MCF 10A (cell line): Measurements from ENCODE around the gene KRTAP9-7. TPM values are rescaled to one million over a fixed set of nuclear protein-coding genes. Genes with fewer than 3 reads are reported as not detected.

Experiments
- BruUV-seq: library from RNA; stranded (reverse); fragments of 400-500 nt; replicated peaks from 2 replicates; lab custom pipeline; 2021; lab: Mats Ljungman, UMichigan
- CTCF ChIA-PET: fragments of 300-600 bp; sonication (Branson Sonifier 250); formaldehyde crosslinking; extraction: SDS; loops from one replicate; lab custom pipeline; 2021; ENCODE audit warnings: antibody characterized with exemption, inconsistent platforms; lab: Yijun Ruan, JAX
- POLR2A ChIA-PET: fragments of 300-600, 350-650 bp; sonication (Branson Sonifier 250); formaldehyde crosslinking; extraction: SDS; loops from one replicate; lab custom pipeline; 2020; ENCODE audit warnings: antibody characterized with exemption, inconsistent platforms; lab: Yijun Ruan, JAX
- DNase-seq: peaks from one replicate; pipeline ENCODE4 v3.0.0-alpha.2; 2018; ENCODE audit not compliant: unreplicated experiment
- H3K27ac Mint-ChIP-seq: one replicate; pipeline ENCODE4 v1.8.0; 2022; ENCODE audit warnings: mild to moderate bottlenecking, low read depth, mixed read lengths; ENCODE audit not compliant: unreplicated experiment
- H3K27me3 Mint-ChIP-seq: one replicate; pipeline ENCODE4 v1.8.0; 2022; ENCODE audit warnings: mixed read lengths; ENCODE audit not compliant: insufficient read depth, unreplicated experiment
- H3K36me3 Mint-ChIP-seq: one replicate; pipeline ENCODE4 v1.8.0; 2022; ENCODE audit warnings: mild to moderate bottlenecking, moderate library complexity, mixed read lengths; ENCODE audit not compliant: insufficient read depth, unreplicated experiment
- H3K4me1 Mint-ChIP-seq: one replicate; pipeline ENCODE4 v1.8.0; 2022; ENCODE audit warnings: mixed read lengths; ENCODE audit not compliant: insufficient read depth, unreplicated experiment
- H3K4me3 Mint-ChIP-seq: one replicate; pipeline ENCODE4 v1.8.0; 2022; ENCODE audit warnings: mild to moderate bottlenecking, moderate library complexity, mixed read lengths; ENCODE audit not compliant: unreplicated experiment
- H3K9me3 Mint-ChIP-seq: one replicate; pipeline ENCODE4 v1.8.0; 2022; ENCODE audit warnings: mixed read lengths; ENCODE audit not compliant: unreplicated experiment
- CTCF ChIP-seq: fragments of 200-600 bp; IDR thresholded peaks from one replicate; pipeline ENCODE4 v1.8.0; 2022; ENCODE audit warnings: antibody characterized with exemption, mild to moderate bottlenecking; ENCODE audit not compliant: unreplicated experiment
- intact Hi-C: fragments of 100-400 bp; cut with micrococcal nuclease; formaldehyde crosslinking; loops from 2 replicates; pipeline ENCODE4 v1.14.1; 2022
- total RNA-seq: library from RNA; stranded (reverse); gene quantifications from 2 replicates; pipeline ENCODE4 v1.2.3, GENCODE V29; 2022

Gene KRTAP9-7
- total RNA-seq, 1 experiment from 2014 or later = not detected

- ChIA-PET CTCF (interaction anchor here (1.7 kb wide), 1 partner anchor 223 kb away, joined by 6 read pairs; no protein-coding TSS in a partner anchor), POLR2A (no interaction called here)
- TF ChIP-seq CTCF = no peak
- no TSS peak for BruUV-seq
- intact Hi-C loops = loop anchor here (10.0 kb wide), 1 partner anchor 700 kb away; no protein-coding TSS in a partner anchor
- H3K9me3 Mint-ChIP-seq = no peaks in the 10 kb centered on the region
- no peaks in the 10 kb centered on the region for H3K4me1 Mint-ChIP-seq
- no peaks in the 10 kb centered on the region for H3K27me3 Mint-ChIP-seq
- no peak overlapping the region for H3K4me3 Mint-ChIP-seq
- no peak for DNase-seq
- H3K36me3 Mint-ChIP-seq = no peaks in the 10 kb centered on the region
- H3K27ac Mint-ChIP-seq = no peak overlapping the region
Observed at GRCh38 chr17:41325126-41325525, 49.6 kb downstream of the KRTAP9-7 start.

GRCh38 chr17:41325611-41326010, 50.1 kb downstream of the KRTAP9-7 start:
- H3K4me1 Mint-ChIP-seq = no peaks in the 10 kb centered on the region
- POLR2A ChIA-PET = no interaction called here
- H3K4me3 Mint-ChIP-seq = no peak overlapping the region
- BruUV-seq = no TSS peak
- TF ChIP-seq CTCF = no peak
- CTCF ChIA-PET = interaction anchor here (1.7 kb wide), 1 partner anchor 223 kb away, joined by 6 read pairs; no protein-coding TSS in a partner anchor
- H3K27ac Mint-ChIP-seq = no peak overlapping the region
- H3K36me3 Mint-ChIP-seq = no peaks in the 10 kb centered on the region
- no peaks in the 10 kb centered on the region for H3K27me3 Mint-ChIP-seq
- intact Hi-C loops = loop anchor here (10.0 kb wide), 1 partner anchor 701 kb away; no protein-coding TSS in a partner anchor
- H3K9me3 Mint-ChIP-seq = no peaks in the 10 kb centered on the region
- DNase-seq = no peak

Other genes with a start within 250 kb of the KRTAP9-7 start
- not detected in 2 replicates for gene KRTAP1-5, start 248.5 kb upstream of the KRTAP9-7 start, total RNA-seq
- gene KRTAP1-4, start 245.5 kb upstream of the KRTAP9-7 start, total RNA-seq = not detected in 2 replicates
- gene KRTAP1-3, start 240.8 kb upstream of the KRTAP9-7 start, total RNA-seq = not detected in 2 replicates
- gene KRTAP1-1, start 234.2 kb upstream of the KRTAP9-7 start, total RNA-seq = not detected in 2 replicates
- not detected in 2 replicates for gene KRTAP2-1, start 228.4 kb upstream of the KRTAP9-7 start, total RNA-seq
- not detected in 2 replicates for gene KRTAP2-2, start 220.5 kb upstream of the KRTAP9-7 start, total RNA-seq
- gene KRTAP2-3, start 215.6 kb upstream of the KRTAP9-7 start, total RNA-seq = not detected in 2 replicates
- not detected in 2 replicates for gene KRTAP2-4, start 209.8 kb upstream of the KRTAP9-7 start, total RNA-seq
- gene KRTAP4-7, start 191.5 kb upstream of the KRTAP9-7 start, total RNA-seq = not detected in 2 replicates
- not detected in 2 replicates for gene KRTAP4-8, start 177.6 kb upstream of the KRTAP9-7 start, total RNA-seq
- not detected in 2 replicates for gene KRTAP4-16, start 173.5 kb upstream of the KRTAP9-7 start, total RNA-seq
- gene KRTAP4-9, start 170.3 kb upstream of the KRTAP9-7 start, total RNA-seq = not detected in 2 replicates
- gene KRTAP4-11, start 157.3 kb upstream of the KRTAP9-7 start, total RNA-seq = not detected in 2 replicates
- not detected in 2 replicates for gene KRTAP4-12, start 151.5 kb upstream of the KRTAP9-7 start, total RNA-seq
- gene KRTAP4-6, start 135.2 kb upstream of the KRTAP9-7 start, total RNA-seq = not detected in 2 replicates
- not detected in 2 replicates for gene KRTAP4-5, start 125.9 kb upstream of the KRTAP9-7 start, total RNA-seq
- gene KRTAP4-4, start 115.0 kb upstream of the KRTAP9-7 start, total RNA-seq = not detected in 2 replicates
- gene KRTAP4-3, start 107.5 kb upstream of the KRTAP9-7 start, total RNA-seq = not detected in 2 replicates
- gene KRTAP4-2, start 97.5 kb upstream of the KRTAP9-7 start, total RNA-seq = not detected in 2 replicates
- not detected in 2 replicates for gene KRTAP4-1, start 90.8 kb upstream of the KRTAP9-7 start, total RNA-seq
- not detected in 2 replicates for gene KRTAP9-1, start 85.8 kb upstream of the KRTAP9-7 start, total RNA-seq
- not detected in 2 replicates for gene KRTAP9-2, start 49.0 kb upstream of the KRTAP9-7 start, total RNA-seq
- gene KRTAP9-3, start 43.2 kb upstream of the KRTAP9-7 start, total RNA-seq = not detected in 2 replicates
- gene KRTAP9-8, start 37.7 kb upstream of the KRTAP9-7 start, total RNA-seq = not detected in 2 replicates
- gene KRTAP9-4, start 26.0 kb upstream of the KRTAP9-7 start, total RNA-seq = not detected in 2 replicates
- gene KRTAP9-9, start 20.3 kb upstream of the KRTAP9-7 start, total RNA-seq = not detected in 2 replicates
- not detected in 2 replicates for gene KRTAP9-6, start 10.3 kb upstream of the KRTAP9-7 start, total RNA-seq
- not detected in 2 replicates for gene KRTAP29-1, start 27.2 kb downstream of the KRTAP9-7 start, total RNA-seq
- gene KRTAP16-1, start 33.6 kb downstream of the KRTAP9-7 start, total RNA-seq = not detected in 2 replicates
- gene KRTAP17-1, start 40.0 kb downstream of the KRTAP9-7 start, total RNA-seq = not detected in 2 replicates
- gene KRT33A, start 75.1 kb downstream of the KRTAP9-7 start, total RNA-seq = not detected in 2 replicates
- not detected in 2 replicates for gene KRT33B, start 94.1 kb downstream of the KRTAP9-7 start, total RNA-seq
- 0.40 and 0.42 TPM in 2 replicates for gene KRT34, start 106.6 kb downstream of the KRTAP9-7 start, total RNA-seq
- not detected in 2 replicates for gene KRT31, start 121.9 kb downstream of the KRTAP9-7 start, total RNA-seq
- gene KRT37, start 148.9 kb downstream of the KRTAP9-7 start, total RNA-seq = not detected in 2 replicates
- gene KRT38, start 165.3 kb downstream of the KRTAP9-7 start, total RNA-seq = not detected in 2 replicates
- not detected in 2 replicates for gene KRT32, start 191.7 kb downstream of the KRTAP9-7 start, total RNA-seq
- not detected in 2 replicates for gene KRT35, start 205.5 kb downstream of the KRTAP9-7 start, total RNA-seq
- not detected in 2 replicates for gene KRT36, start 214.2 kb downstream of the KRTAP9-7 start, total RNA-seq
- not detected in 2 replicates for gene KRT13, start 229.9 kb downstream of the KRTAP9-7 start, total RNA-seq
- 28.8 and 83.4 TPM in 2 replicates for gene KRT15, start 243.2 kb downstream of the KRTAP9-7 start, total RNA-seq